GM19025 (cell line): ENCODE data around the gene PRDX3.
A peak's percentile ranks its signal among the peaks of the same experiment; 100 is the strongest.

Experiments
- ATAC-seq: cut with Tn5 transposase; IDR thresholded peaks from one replicate; pipeline ENCODE4 v1.9.1; 2021; ENCODE audit warnings: mild to moderate bottlenecking, low read depth, moderate library complexity; ENCODE audit not compliant: unreplicated experiment

Gene PRDX3

GRCh38 chr10:119178372-119179119, at the start of gene PRDX3:
PRDX3 (minus strand) TSS chr10:119178812; CDS start chr10:119178790, 22 bp downstream.
- peak; percentile 90 for ATAC-seq

- no peak for ATAC-seq
These were observed 49.2 kb upstream of the PRDX3 start for GRCh38 chr10:119227825-119228224.

- no peak for ATAC-seq
These were observed 46.6 kb upstream of the PRDX3 start for GRCh38 chr10:119225083-119225658.

- ATAC-seq, result no peak
These were observed 44.4 kb upstream of the PRDX3 start for GRCh38 chr10:119222966-119223386.

- ATAC-seq, result no peak
These were observed 43.9 kb upstream of the PRDX3 start for GRCh38 chr10:119222537-119222936.

GRCh38 chr10:119221666-119222065, 43.1 kb upstream of the PRDX3 start:
- no peak for ATAC-seq

GRCh38 chr10:119221201-119221600, 42.6 kb upstream of the PRDX3 start:
- no peak for ATAC-seq

GRCh38 chr10:119219871-119220270, 41.3 kb upstream of the PRDX3 start:
- no peak for ATAC-seq

GRCh38 chr10:119217991-119218490, 39.4 kb upstream of the PRDX3 start:
- ATAC-seq, result no peak

- no peak for ATAC-seq
These were observed 38.8 kb upstream of the PRDX3 start for GRCh38 chr10:119217401-119217800.

- no peak for ATAC-seq
These were observed 37.5 kb upstream of the PRDX3 start for GRCh38 chr10:119216127-119216526.

GRCh38 chr10:119215371-119215770, 36.8 kb upstream of the PRDX3 start:
- no peak for ATAC-seq

GRCh38 chr10:119211625-119212441, 33.2 kb upstream of the PRDX3 start:
- ATAC-seq, result no peak

GRCh38 chr10:119211176-119211575, 32.6 kb upstream of the PRDX3 start:
- ATAC-seq, result no peak

GRCh38 chr10:119210633-119211032, 32.0 kb upstream of the PRDX3 start:
- ATAC-seq, result no peak

GRCh38 chr10:119209736-119210355, 31.2 kb upstream of the PRDX3 start:
- no peak for ATAC-seq

GRCh38 chr10:119209035-119209735, 30.6 kb upstream of the PRDX3 start:
- ATAC-seq, result no peak

GRCh38 chr10:119208553-119208940, 29.9 kb upstream of the PRDX3 start:
- ATAC-seq, result no peak

- ATAC-seq, result no peak
These were observed 29.3 kb upstream of the PRDX3 start for GRCh38 chr10:119207713-119208552.
